NCI-H2107 treated with DMSO at 0.1 percent for 48 hours (cell line): ENCODE measurements around the gene CBFA2T2.
"Not testable (repeated sequence)": the region's sequence is repeated elsewhere in the genome, so short reads cannot be mapped to it uniquely, and the experiment has no call there.

Experiments
- DNase-seq: peaks from one replicate; lab custom pipeline; 2025; ENCODE audit not compliant: unreplicated experiment; lab: John Stamatoyannopoulos, UW

The CBFA2T2 gene

GRCh38 chr20:33470457-33470856, 19.4 kb upstream of the CBFA2T2 start:
- no peak for DNase-seq

- DNase-seq = no peak
Observed at GRCh38 chr20:33470866-33471265, 19.0 kb upstream of the CBFA2T2 start.

- no peak for DNase-seq
Observed at GRCh38 chr20:33472868-33473435, 16.9 kb upstream of the CBFA2T2 start.

DNA sequence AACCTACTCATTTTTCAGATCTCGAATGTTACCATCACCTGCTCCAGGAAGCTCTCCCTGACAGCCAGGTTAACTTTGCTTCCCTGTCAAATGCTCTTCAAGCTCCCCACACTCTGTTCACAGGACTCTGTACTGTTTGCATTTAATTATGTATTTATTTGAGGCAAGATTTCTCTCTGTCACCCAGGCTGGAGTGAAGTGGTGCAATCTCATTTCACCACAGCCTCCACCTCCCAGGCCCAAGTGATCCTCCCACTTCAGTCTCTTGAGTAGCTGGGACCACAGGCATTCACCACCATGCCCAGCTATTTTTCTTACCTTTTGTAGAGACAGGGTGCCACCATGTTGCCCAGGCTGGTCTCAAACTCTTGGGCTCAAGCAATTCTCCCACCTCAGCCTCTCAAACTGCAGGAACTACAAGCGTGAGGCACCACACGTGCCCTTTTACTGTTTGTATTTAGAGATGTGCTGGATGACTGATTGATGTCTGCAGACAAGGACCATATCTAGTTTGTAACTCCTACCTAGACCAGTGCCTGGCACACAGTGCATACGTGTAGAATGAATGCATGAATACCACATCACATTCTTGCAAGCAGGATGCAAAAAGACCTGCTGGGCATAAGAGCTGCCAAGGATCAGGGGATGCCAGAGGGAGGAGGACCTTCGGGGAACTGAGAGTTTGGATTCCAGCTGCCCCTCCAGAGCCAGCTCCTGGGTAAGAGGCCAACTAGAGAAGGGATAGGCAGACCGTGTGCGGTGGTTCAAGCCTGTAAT, 15.6 kb upstream of the CBFA2T2 start:
- DNase-seq = peak; percentile 43

GRCh38 chr20:33474963-33475362, 14.9 kb upstream of the CBFA2T2 start:
- DNase-seq = peak; percentile 59

DNA sequence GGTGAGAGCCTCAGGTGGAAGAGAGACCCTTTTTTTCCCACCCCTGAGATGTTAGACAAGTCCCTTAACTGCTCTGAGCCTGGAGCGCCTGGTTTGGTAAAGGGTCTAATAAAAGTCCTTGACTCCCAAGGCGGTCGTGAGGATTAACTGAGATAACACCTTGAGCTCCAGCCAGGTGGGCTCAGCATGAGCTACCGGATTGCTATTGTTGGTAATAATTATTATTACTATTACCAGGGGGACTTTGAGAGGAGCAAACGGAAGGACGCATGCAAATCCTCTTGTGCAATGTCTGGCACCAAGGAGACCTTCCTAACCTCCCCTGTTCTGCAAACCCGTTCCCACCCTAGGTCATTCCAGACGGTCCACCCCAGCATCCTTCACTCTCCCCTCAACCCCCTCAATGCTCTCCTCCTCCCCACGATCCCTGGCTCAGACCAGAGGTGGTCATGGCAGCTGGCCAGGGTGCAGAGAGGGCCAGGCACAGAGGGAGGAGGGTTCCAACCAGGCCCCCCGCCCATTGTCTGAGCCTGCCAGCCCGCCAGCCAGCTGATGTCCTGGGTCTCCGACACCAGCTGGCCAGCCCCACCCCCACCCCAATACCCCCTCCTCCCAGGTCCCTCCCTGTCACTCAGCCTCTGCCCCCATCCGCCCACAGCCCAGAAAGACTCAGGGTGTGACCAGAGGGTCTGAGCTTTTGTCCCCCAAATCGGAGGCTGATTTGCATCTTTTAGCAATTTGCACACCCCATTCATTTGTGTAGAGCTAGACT, 14.3 kb upstream of the CBFA2T2 start:
- peak; percentile 59 for DNase-seq

DNA sequence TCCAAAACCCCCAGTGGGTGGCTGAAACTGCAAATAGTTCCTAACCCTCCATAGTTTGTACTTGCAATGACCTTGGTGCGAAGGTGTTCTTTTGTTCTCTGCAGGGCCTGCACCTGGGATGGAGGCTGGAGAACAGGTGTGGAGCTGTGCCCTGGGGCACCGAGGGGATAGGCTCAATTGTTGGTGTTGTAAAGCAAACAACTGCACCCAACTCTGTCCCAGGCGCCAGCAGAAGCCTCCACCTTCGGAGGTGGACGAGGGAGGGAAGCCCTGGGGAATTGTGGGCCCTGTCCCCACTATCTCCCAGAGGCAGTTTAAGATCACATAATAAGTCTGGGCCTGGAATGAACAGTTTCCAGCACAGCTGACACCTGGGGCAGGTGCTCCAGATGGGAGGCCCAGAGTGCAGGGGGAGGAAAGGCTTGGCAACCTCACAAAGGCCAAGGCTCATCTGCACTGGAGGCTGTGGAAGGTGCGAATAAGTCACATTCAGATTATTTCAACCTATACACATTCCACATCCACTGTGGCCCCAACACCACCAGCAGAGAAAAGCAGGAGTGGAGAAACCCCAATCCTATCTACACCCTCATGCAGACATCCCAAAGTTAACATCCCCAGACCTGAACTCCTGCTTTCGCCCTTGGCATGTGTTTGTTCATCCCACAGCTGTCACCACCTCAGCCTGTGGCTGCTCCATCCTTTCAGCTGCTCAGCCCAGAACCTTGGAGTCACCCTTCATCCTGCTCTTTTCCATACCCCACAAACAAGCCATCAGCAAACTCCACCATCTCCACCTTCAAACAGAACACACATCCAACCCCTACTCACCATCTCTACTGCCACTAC, 12.3 kb upstream of the CBFA2T2 start:
- DNase-seq = peak; percentile 88

DNA sequence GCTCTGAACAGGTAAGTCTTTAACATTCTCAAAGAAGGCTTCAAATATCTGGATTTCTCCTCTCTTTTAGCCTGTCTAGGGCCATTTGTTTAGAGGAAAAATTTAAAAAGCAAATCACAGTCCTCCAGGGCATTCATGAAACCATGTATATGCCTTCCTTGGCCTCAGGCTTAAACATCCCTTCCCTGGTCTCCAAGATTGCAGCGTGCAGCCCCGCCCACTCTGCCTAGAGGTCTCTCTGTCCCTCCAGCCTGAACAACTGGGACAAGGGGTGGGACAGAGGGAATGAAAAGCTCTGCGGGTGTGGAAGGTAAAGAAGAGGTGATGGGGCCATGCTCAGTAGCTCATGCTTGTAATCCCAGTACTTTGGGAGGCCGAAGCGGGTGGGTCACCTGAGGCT, 9.8 kb upstream of the CBFA2T2 start:
- DNase-seq = no peak

GRCh38 chr20:33481431-33481941, 8.4 kb upstream of the CBFA2T2 start:
- DNase-seq = no peak

DNA sequence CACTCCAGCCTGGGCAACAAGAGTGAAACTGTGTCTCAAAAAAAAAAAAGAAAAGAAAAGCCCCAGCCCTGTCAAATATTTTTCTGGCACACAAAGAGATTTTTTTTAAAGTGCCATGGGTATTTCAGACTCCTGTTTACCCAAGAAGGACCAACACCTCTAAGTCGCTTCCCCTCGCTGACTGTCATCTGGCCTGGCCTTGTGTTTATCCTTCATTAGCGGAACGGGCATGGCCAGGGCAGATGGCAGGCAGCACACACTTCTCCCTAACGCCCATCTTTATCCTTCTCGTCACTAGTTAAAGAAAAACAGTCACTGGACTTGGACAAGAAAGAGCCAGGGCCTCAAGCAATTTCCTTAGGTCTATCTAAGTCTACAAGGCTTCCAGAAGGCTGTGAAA, 7.3 kb upstream of the CBFA2T2 start:
- DNase-seq = no peak

DNA sequence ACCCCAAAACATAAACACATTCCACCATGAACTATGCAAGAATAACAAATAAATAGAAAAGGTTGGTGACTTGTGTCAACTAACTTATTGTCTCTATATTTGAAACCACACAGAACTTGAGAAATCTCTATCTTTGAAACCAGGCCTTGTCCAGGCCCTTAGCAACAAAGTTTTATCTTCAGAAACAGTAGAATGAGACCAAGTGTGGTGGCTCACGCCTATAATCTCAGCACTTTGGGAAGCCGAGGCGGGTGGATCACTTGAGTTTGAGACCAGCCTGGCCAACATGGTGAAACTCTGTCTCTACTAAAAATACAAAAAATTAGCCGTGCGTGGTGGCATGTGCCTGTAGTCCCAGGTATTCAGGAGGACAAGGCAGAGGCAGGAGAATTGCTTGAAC, 6.7 kb upstream of the CBFA2T2 start:
- DNase-seq = not testable (repeated sequence)

GRCh38 chr20:33488201-33488600, 1.7 kb upstream of the CBFA2T2 start:
- no peak for DNase-seq

DNA sequence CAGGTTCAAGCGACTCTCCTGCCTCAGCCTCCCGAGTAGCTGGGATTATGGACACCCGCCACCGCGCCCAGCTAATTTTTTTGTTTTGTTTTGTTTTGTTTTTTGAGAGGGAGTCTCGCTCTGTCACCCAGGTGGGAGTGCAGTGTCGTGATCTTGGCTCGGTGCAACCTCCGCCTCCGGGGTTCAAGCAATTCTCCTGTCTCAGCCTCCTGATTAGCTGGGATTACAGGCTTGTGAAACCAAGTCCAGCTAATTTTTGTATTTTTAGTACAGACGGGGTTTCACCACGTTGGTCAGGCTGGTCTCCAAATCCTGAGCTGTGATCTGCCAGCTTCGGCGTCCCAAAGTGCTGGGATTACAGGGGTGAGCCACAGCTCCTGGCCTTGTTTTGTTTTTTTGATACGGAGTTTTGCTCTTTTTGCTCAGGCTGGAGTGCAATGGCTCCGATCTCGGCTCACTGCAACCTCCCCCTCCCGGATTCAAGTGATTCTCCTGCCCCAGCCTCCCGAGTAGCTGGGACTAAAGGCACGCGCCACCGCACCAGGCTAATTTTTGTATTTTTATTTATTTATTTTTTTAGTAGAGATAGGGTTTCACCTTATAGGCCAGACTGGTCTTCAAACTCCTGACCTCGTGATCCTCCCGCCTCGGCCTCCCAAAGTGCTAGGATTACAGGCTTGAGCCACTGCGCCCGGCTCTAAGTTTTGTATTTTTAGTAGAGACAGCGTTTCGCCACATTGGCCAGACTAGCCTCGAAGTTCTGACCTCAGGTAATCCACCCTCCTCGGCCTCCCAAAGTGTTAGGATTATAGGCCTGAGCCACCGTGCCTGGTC, 1.0 kb upstream of the CBFA2T2 start:
- DNase-seq = not testable (repeated sequence)

- peak; percentile 64 for DNase-seq
Observed at GRCh38 chr20:33489495-33490022, 337 bp upstream of the CBFA2T2 start.

DNA sequence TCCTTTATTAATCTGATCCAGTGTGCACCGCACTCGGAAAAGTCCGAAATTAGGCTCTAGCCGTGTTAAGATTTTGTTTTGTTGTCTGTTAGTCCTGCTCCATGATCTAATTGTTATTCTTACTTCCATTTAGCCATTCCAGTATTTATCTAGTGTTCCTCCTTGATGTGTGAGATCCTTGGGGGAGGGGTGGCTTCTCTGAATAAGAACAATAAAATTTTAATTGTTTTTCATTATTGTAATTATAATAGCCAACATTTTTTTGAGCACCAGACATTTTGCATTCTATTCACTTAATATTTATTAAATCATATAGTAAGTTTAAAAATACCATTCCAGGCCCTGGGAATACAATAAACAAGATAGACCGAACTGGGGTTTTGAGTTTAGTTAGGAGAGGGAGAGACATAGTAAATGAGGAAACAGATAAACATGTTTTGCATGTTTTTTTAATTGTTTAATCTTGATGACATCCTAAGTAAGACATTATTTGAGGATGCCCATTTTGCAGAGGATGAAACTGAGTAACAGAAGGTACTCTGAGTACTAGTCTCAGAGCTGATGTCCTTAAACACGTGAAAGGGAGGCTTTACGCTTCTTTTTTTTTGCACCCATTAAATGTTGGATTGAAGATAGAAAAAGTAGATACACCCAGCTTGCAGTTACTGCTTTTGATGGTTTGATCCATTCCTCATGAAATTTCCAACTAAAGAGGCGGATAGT, 1.2 kb downstream of the CBFA2T2 start:
- DNase-seq = no peak

DNA sequence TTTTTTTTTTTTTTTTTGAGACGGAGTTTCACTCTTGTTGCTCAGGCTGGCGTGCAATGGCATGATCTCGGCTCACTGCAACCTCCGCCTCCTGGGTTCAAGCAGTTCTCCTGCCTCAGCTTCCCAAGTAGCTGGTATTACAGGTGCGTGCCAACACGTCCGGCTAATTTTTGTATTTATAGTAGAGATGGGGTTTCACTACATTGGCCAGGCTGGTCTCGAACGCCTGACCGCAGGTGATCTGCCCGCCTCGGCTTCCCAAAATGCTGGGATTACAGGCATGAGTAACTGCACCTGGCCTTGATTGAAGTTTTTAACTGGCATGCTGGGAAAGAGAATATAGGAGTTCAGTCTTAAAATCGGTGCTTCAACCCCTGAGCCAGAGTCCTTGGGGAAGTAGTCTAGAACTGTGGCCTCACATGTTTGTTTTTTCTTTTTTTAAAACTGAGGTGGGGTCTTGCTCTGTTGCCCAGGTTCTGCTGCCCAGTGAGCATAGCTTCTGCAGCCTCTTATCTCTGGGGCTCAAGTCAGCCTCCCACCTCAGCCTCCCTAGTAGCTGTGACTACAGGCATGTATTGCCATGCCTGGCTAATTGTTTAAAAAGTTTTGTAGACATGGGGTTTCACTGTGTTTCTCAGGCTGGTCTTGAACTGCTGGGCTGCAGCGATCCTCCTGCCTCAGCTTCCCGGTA, 3.3 kb downstream of the CBFA2T2 start:
- no peak for DNase-seq

DNA sequence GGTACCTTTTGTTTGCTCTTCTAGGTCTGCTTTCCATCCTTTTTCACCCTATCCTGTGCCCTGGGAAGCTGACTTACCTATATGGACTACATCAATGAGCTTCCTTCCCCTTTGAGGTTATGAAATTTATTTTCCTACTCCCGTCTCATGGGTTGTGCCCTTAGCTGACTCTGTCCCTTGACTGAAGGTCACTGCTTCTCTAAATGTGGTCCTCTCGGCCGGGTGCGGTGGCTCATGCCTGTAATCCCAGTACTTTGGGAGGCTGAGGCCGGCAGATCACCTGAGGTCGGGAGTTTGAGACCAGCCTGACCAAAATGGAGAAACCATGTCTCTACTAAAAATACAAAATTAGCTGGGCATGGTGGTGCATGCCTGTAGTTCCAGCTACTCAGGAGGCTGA, 6.9 kb downstream of the CBFA2T2 start:
- not testable (repeated sequence) for DNase-seq

- DNase-seq = no peak
Observed at GRCh38 chr20:33499355-33499754, 9.5 kb downstream of the CBFA2T2 start.

DNA sequence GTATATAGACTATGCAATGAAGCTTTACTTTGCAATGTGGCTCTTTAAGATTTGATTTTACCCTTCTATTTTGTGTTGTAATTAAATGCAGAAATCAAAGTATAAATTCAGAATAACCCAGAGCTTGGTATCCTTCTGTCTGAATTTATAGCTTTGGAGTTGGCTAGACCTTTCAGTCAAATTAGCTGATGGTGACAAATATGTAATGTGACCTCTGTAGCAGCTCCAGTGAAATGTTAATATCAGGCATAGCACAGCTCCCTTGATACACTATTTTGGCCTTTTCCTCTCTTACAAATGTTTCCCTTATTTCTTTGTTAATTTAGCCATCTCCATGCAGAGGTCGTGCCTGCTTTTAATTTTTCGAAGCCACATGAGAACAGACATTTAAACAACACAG, 11.1 kb downstream of the CBFA2T2 start:
- no peak for DNase-seq
